Adrenal gland (tissue), 12 donors: ENCODE measurements around the gene KAT8. TPM values are rescaled to one million over a fixed set of nuclear protein-coding genes. Genes with fewer than 3 reads are reported as not detected.

Experiments used
- DNase-seq, 7 donors: peaks; one replicate each; pipeline ENCODE4 v3.0.0-alpha.2; 2019 to 2020
- H3K27ac ChIP-seq, 5 donors: fragments of 200-600 bp; sonication (generic) in 4 of 5; 1 replicate in 3 of 5; 2 replicates in 2 of 5; pipeline versions ENCODE4 v1.5.1 to v1.8.0; 2016 to 2020; ENCODE audit warnings: mild to moderate bottlenecking in 1 of 5
- H3K27me3 ChIP-seq: fragments of 200-600 bp; 2 replicates; pipeline ENCODE4 v1.8.0; 2021
- H3K36me3 ChIP-seq, 2 donors: fragments of 200-600 bp; replicated peaks in 1 of 2; 1 replicate in 1 of 2; 2 replicates in 1 of 2; pipeline versions ENCODE4 v1.5.1 to v1.8.0; 2018 to 2022
- H3K4me1 ChIP-seq, 2 donors: fragments of 200-600 bp; replicated peaks in 1 of 2; 1 replicate in 1 of 2; 2 replicates in 1 of 2; pipeline versions ENCODE4 v1.5.1 to v1.8.0; 2018 to 2021
- H3K4me3 ChIP-seq, 4 donors: fragments of 200-600 bp; sonication (generic) in 3 of 4; one replicate each; pipeline ENCODE4 v1.5.1; 2016 to 2018
- H3K9me3 ChIP-seq, 3 donors: fragments of 200-600 bp; sonication (generic) in 1 of 3; replicated peaks in 1 of 3; 1 replicate in 2 of 3; 2 replicates in 1 of 3; pipeline versions ENCODE4 v1.5.1 to v1.8.0; 2016 to 2021
- POLR2A ChIP-seq, 2 donors: fragments of 450-650 bp; IDR thresholded peaks; one replicate each; pipeline ENCODE4 v1.6.1; 2017; ENCODE audit warnings: antibody characterized with exemption in 2 of 2, mild to moderate bottlenecking in 2 of 2, moderate library complexity in 1 of 2
- WGBS, 4 donors: extraction: QIAGEN DNeasy Blood & Tissue Kit in 2 of 4; methylation state at CpG; one replicate each; pipeline versions ENCODE4 v1.1.5 to v1.1.7; 2013 to 2017; 5-methylcytosine and 5-hydroxymethylcytosine counted together
- intact Hi-C, 2 donors: fragments of 100-400 bp; cut with DNase I; formaldehyde crosslinking; loops; one replicate each; pipeline versions ENCODE4 v1.14.1 to v1.15.0; 2022 to 2023
- polyA plus RNA-seq, 3 donors: library from polyadenylated mRNA; stranded (reverse); fragments of 200-250 nt in 2 of 3; fragments of 350-450 nt in 1 of 3; fragmentation: Illumina TruSeq in 1 of 3; extraction: RNeasy Lipid Tissue Mini Kit (QIAGEN cat#74804) in 1 of 3; gene quantifications; one replicate each; pipeline ENCODE4 v1.2.3, GENCODE V29; 2013 to 2014
- total RNA-seq, 9 donors: library from RNA; depleted of rRNA in 4 of 9; stranded (reverse); fragments of >200 nt in 4 of 9; fragments of 120-200 nt in 1 of 9; fragmentation: NEBNext Ultra II Directional in 1 of 9; extraction: Animal tissue kit (Norgen Biotek cat#: 25700) in 1 of 9; gene quantifications; one replicate each; pipeline versions ENCODE4 v1.1.0 to v1.2.4, GENCODE V29; 2013 to 2023
- TF ChIP-seq, protein P1 (sequence below), 6 experiments: fragments of 450-650 bp in 4 of 6; fragments of 200-600 bp in 2 of 6; sonication (generic) in 1 of 6; IDR thresholded peaks; 1 replicate in 5 of 6; 2 replicates in 1 of 6; pipeline versions ENCODE4 v1.5.1 to v1.8.0; 2016 to 2021; ENCODE audit warnings: antibody characterized with exemption in 6 of 6, mild to moderate bottlenecking in 2 of 6, moderate library complexity in 1 of 6
- donor health status: healthy with polysubstance abuse.
- donor health status: Bipolar disorder and iron deficiency.
- donor health status: DM: yes; HTN: yes; CAD: no.
- donor health status: DM: no; HTN: no; CAD: no.
- donor health status: DM: no; HTN: no; CAD: no.
- donor health status: DM: yes; HTN: yes; CAD: no.

The KAT8 gene
- total and polyA plus RNA-seq, 12 donors: 45.0 to 148 (median 86.9) TPM

GRCh38 chr16:31131841-31132271 lies 14.4 kb downstream of the KAT8 start:
- 84 to 89% (median 89%) methylated on average over 3 to 5 of the region's 5 CpGs; no CpG with 5 or more reads in 1 of the 4 donors for WGBS, 4 donors
- no peak for DNase-seq
- Histone ChIP-seq H3K27me3 (no peaks in the 10 kb centered on the region), H3K4me1 (no peaks in the 10 kb centered on the region), H3K27ac (no peak overlapping the region), H3K9me3 (no peaks in the 10 kb centered on the region), H3K36me3 (peaks cover 0 to 36% of the 10 kb centered on the region in 2 donors), H3K4me3 (no peak overlapping the region)
- TF ChIP-seq POLR2A (IDR thresholded peaks at IDR 0.05): no peak
- TF ChIP-seq, protein P1, sequence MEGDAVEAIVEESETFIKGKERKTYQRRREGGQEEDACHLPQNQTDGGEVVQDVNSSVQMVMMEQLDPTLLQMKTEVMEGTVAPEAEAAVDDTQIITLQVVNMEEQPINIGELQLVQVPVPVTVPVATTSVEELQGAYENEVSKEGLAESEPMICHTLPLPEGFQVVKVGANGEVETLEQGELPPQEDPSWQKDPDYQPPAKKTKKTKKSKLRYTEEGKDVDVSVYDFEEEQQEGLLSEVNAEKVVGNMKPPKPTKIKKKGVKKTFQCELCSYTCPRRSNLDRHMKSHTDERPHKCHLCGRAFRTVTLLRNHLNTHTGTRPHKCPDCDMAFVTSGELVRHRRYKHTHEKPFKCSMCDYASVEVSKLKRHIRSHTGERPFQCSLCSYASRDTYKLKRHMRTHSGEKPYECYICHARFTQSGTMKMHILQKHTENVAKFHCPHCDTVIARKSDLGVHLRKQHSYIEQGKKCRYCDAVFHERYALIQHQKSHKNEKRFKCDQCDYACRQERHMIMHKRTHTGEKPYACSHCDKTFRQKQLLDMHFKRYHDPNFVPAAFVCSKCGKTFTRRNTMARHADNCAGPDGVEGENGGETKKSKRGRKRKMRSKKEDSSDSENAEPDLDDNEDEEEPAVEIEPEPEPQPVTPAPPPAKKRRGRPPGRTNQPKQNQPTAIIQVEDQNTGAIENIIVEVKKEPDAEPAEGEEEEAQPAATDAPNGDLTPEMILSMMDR (IDR thresholded peaks at IDR 0.05): no peak
- intact Hi-C loops: no loop called here

- no peak for DNase-seq
- H3K27me3 ChIP-seq: no peaks in the 10 kb centered on the region
- no peaks in the 10 kb centered on the region for H3K9me3 ChIP-seq
- H3K4me3 ChIP-seq: no peak overlapping the region
- peaks cover 0 to 30% of the 10 kb centered on the region in 2 donors for H3K36me3 ChIP-seq
- intact Hi-C loops: no loop called here
- H3K4me1 ChIP-seq: no peaks in the 10 kb centered on the region
- TF ChIP-seq, protein P1 (IDR thresholded peaks at IDR 0.05): no peak
- TF ChIP-seq POLR2A (IDR thresholded peaks at IDR 0.05): no peak
- H3K27ac ChIP-seq: no peak overlapping the region
- WGBS, 4 donors: 85 to 92% (median 90%) methylated on average over 6 to 20 of the region's 20 CpGs
Measured at GRCh38 chr16:31132303-31132979, 15.0 kb downstream of the KAT8 start.

DNA sequence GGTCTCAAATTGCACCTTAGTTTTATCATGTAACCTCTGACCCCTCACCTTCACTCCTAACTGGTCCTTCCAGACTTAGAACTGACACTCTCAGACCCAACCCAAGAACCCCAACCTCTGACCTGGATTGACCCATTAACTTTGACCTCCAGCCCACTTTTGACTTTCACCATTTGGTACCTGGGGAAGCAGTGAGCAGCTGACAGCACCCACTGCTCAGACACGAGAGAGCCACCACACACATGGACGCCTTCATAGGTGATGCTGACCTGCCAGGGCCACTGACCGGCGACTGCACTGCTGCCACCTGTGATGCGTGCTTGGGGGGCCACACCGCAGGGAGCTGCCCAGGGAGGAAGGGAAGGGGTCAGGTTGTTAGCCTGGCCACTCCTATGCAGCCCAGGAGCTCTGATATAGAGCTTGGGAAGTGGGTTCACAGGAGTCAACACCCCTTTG lies 15.6 kb downstream of the KAT8 start:
- no peak overlapping the region for H3K27ac ChIP-seq
- no peak overlapping the region for H3K4me3 ChIP-seq
- DNase-seq: no peak
- no peaks in the 10 kb centered on the region for H3K27me3 ChIP-seq
- no peaks in the 10 kb centered on the region for H3K9me3 ChIP-seq
- 84 to 95% (median 89%) methylated on average over 6 of the region's 6 CpGs for WGBS, 4 donors
- intact Hi-C loops: no loop called here
- TF ChIP-seq POLR2A (IDR thresholded peaks at IDR 0.05): no peak
- TF ChIP-seq, protein P1 (IDR thresholded peaks at IDR 0.05): no peak
- peaks cover 0 to 24% of the 10 kb centered on the region in 2 donors for H3K36me3 ChIP-seq
- H3K4me1 ChIP-seq: no peaks in the 10 kb centered on the region

- TF ChIP-seq, protein P1 (IDR thresholded peaks at IDR 0.05): no peak
- TF ChIP-seq POLR2A (IDR thresholded peaks at IDR 0.05): no peak
- no peak overlapping the region for H3K4me3 ChIP-seq
- peak in 1 of 7 donors; percentile 35 for DNase-seq
- peak overlapping the region in 1 of 5 donors; percentile 1 for H3K27ac ChIP-seq
- H3K9me3 ChIP-seq: no peaks in the 10 kb centered on the region
- 25 to 41% (median 37%) methylated on average over 3 to 5 of the region's 5 CpGs for WGBS, 4 donors
- intact Hi-C loops: no loop called here
- peaks cover 5 to 10% of the 10 kb centered on the region in 2 donors for H3K4me1 ChIP-seq
- H3K27me3 ChIP-seq: no peaks in the 10 kb centered on the region
- peaks cover 0 to 20% of the 10 kb centered on the region in 2 donors for H3K36me3 ChIP-seq
Measured at GRCh38 chr16:31134091-31134571, 16.7 kb downstream of the KAT8 start.
